B cell (primary cell): ENCODE data around the gene SLA2. TPM values are rescaled to one million over a fixed set of nuclear protein-coding genes. Genes with fewer than 3 reads are reported as not detected.

Source experiments
- ATAC-seq: fragments of 200-7000 bp; cut with Tn5 transposase; one replicate; pipeline ENCODE4 v1.10.0; 2021; ENCODE audit warnings: low read depth, mild to moderate bottlenecking, moderate number of reproducible peaks, moderate library complexity
- CTCF ChIA-PET: fragments of 350-600 bp; sonication (Branson Sonifier 250); formaldehyde crosslinking; loops from one replicate; lab custom pipeline; 2021; ENCODE audit warnings: antibody characterized with exemption, inconsistent platforms; lab: Charles Lee
- POLR2A ChIA-PET: fragments of 350-600 bp; sonication (Branson Sonifier 250); formaldehyde crosslinking; loops from one replicate; lab custom pipeline; 2021; ENCODE audit warnings: antibody characterized with exemption; lab: Charles Lee
- DNase-seq: peaks from one replicate; pipeline ENCODE4 v3.0.0; 2013
- H2AFZ ChIP-seq: 2 replicates; pipeline ENCODE4 v1.6.1; 2012; ENCODE audit warnings: mild to moderate bottlenecking, low read depth, low read length; ENCODE audit not compliant: insufficient read depth, poor library complexity, severe bottlenecking
- H3K27ac ChIP-seq, 2 donors: 1 replicate in 1 of 2; 2 replicates in 1 of 2; pipeline ENCODE4 v1.5.1; 2012 to 2013; ENCODE audit warnings: low read length in 2 of 2, mild to moderate bottlenecking in 2 of 2, moderate library complexity in 1 of 2
- H3K27me3 ChIP-seq, 4 experiments: fragments of 200-600 bp in 1 of 4; sonication (generic) in 1 of 4; replicated peaks in 1 of 4; 1 replicate in 2 of 4; 2 replicates in 2 of 4; pipeline versions ENCODE4 v1.6.1 to v1.7.0; 2013 to 2016; ENCODE audit warnings: low read length in 3 of 4, mild to moderate bottlenecking in 2 of 4, mixed read lengths in 1 of 4, moderate library complexity in 1 of 4; ENCODE audit not compliant: insufficient read depth in 4 of 4, control insufficient read depth in 3 of 4; ENCODE audit errors: control extremely low read depth in 1 of 4
- H3K36me3 ChIP-seq, 2 experiments: replicated peaks in 1 of 2; 1 replicate in 1 of 2; 2 replicates in 1 of 2; pipeline versions ENCODE4 v1.6.1 to v1.7.1; 2013; ENCODE audit warnings: low read length in 1 of 2; ENCODE audit not compliant: insufficient read depth in 2 of 2, control insufficient read depth in 1 of 2; ENCODE audit errors: control extremely low read depth in 1 of 2, extremely low read depth in 1 of 2
- H3K4me1 ChIP-seq, 2 donors: fragments of 200-600 bp in 1 of 2; sonication (generic) in 1 of 2; 1 replicate in 1 of 2; 2 replicates in 1 of 2; pipeline versions ENCODE4 v1.5.1 to v1.6.1; 2013 to 2017; ENCODE audit warnings: low read length in 2 of 2; ENCODE audit not compliant: control insufficient read depth in 2 of 2, insufficient read depth in 2 of 2
- H3K4me2 ChIP-seq: replicated peaks from 2 replicates; pipeline ENCODE3; 2012; ENCODE audit warnings: mild to moderate bottlenecking, low read depth, low read length; ENCODE audit not compliant: poor library complexity, severe bottlenecking
- H3K4me3 ChIP-seq, 5 experiments: fragments of 200-600 bp in 1 of 5; sonication (generic) in 1 of 5; 1 replicate in 3 of 5; 2 replicates in 2 of 5; pipeline versions ENCODE4 v1.5.1 to v1.7.0; 2011 to 2016; ENCODE audit warnings: low read length in 4 of 5, mild to moderate bottlenecking in 4 of 5, low read depth in 2 of 5, control low read depth in 1 of 5, moderate library complexity in 1 of 5; ENCODE audit not compliant: insufficient read depth in 1 of 5; ENCODE audit errors: control extremely low read depth in 1 of 5, extremely low read depth in 1 of 5
- H3K79me2 ChIP-seq: fragments of 200-600 bp; sonication (generic); one replicate; pipeline ENCODE4 v1.6.0; 2016; ENCODE audit warnings: low read length; ENCODE audit not compliant: control insufficient read depth, insufficient read depth
- H3K9ac ChIP-seq: fragments of 200-600 bp; sonication (generic); 2 replicates; pipeline ENCODE4 v1.6.1; 2017; ENCODE audit warnings: mild to moderate bottlenecking, low read length, moderate library complexity
- H3K9me3 ChIP-seq, 3 donors: one replicate each; pipeline versions ENCODE4 v1.6.1 to v1.7.1; 2013; ENCODE audit warnings: low read length in 2 of 3; ENCODE audit not compliant: control insufficient read depth in 2 of 3, insufficient read depth in 1 of 3; ENCODE audit errors: control extremely low read depth in 1 of 3
- H4K20me1 ChIP-seq: 2 replicates; pipeline ENCODE4 v1.6.0; 2012; ENCODE audit warnings: mild to moderate bottlenecking, low read length; ENCODE audit not compliant: insufficient read depth, control insufficient read depth, poor library complexity, severe bottlenecking
- H3K27ac Mint-ChIP-seq: one replicate; pipeline ENCODE4 v1.8.0; 2021; ENCODE audit warnings: mixed read lengths
- H3K27me3 Mint-ChIP-seq: one replicate; pipeline ENCODE4 v1.8.0; 2021; ENCODE audit warnings: mixed read lengths
- H3K4me1 Mint-ChIP-seq: one replicate; pipeline ENCODE4 v1.8.0; 2021; ENCODE audit warnings: mixed read lengths
- H3K4me3 Mint-ChIP-seq: one replicate; pipeline ENCODE4 v1.8.0; 2021; ENCODE audit warnings: mixed read lengths
- H3K9me3 Mint-ChIP-seq: one replicate; pipeline ENCODE4 v1.8.0; 2022; ENCODE audit warnings: mixed read lengths; ENCODE audit not compliant: insufficient read depth
- CTCF ChIP-seq: fragments of 200-600 bp; IDR thresholded peaks from one replicate; pipeline ENCODE4 v1.8.0; 2022; ENCODE audit warnings: antibody characterized with exemption, mild to moderate bottlenecking
- EZH2 ChIP-seq: IDR thresholded peaks from 2 replicates; pipeline ENCODE4 v1.6.1; 2012; ENCODE audit warnings: borderline replicate concordance, low read depth, mild to moderate bottlenecking, moderate library complexity, low read length; ENCODE audit not compliant: insufficient read depth, poor library complexity, severe bottlenecking
- WGBS: methylation state at CpG from one replicate; pipeline ENCODE4 v1.1.5; 2013; ENCODE audit warnings: missing lambda C conversion rate; ENCODE audit not compliant: insufficient coverage; 5-methylcytosine and 5-hydroxymethylcytosine counted together
- intact Hi-C: fragments of 100-400 bp; cut with micrococcal nuclease; formaldehyde crosslinking; loops from one replicate; pipeline ENCODE4 v1.10.0; 2022
- polyA plus RNA-seq: library from polyadenylated mRNA; depleted of rRNA; stranded (reverse); fragments of >200 nt; gene quantifications from 2 replicates; pipeline ENCODE4 v1.2.3, GENCODE V29; 2012
- total RNA-seq, 2 donors: library from RNA; stranded (reverse); fragments of 120-200 nt in 1 of 2; gene quantifications; 1 replicate in 1 of 2; 2 replicates in 1 of 2; pipeline versions ENCODE4 v1.2.3 to v1.2.4, GENCODE V29; 2013 to 2022

The SLA2 gene
- total and polyA plus RNA-seq, 2 donors (not counting 1 experiment from before 2014, with no cell fraction given): 0.73 to 0.76 TPM

DNA sequence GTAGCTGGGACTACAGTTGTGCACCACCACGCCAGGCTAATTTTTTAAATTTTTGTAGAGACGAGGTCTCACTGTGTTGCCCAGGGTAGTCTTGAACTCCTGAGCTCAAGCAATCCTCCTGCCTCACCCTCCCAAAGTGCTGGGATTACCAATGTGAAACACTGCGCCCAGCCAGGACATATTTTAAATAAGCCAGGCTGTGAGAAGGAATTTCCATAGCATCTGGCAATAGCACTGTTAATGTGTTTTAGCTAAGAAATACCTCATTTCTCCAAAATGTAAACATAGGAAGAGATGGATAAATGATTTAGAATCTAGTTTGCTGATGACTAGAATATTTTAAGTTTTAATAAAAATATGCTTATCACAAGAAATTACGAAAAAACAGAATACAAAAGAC lies 27.0 kb upstream of the SLA2 start:
- H3K4me3 ChIP-seq: no peak overlapping the region
- H3K79me2 ChIP-seq: no peaks in the 10 kb centered on the region
- no peak overlapping the region for H3K27ac ChIP-seq
- Mint-ChIP-seq H3K4me1 (no peaks in the 10 kb centered on the region), H3K4me3 (no peak overlapping the region), H3K27me3 (no peaks in the 10 kb centered on the region), H3K27ac (no peak overlapping the region), H3K9me3 (no peaks in the 10 kb centered on the region)
- peaks cover 3 to 15% of the 10 kb centered on the region in 2 experiments for H3K36me3 ChIP-seq
- H3K4me1 ChIP-seq: no peaks in the 10 kb centered on the region
- CTCF ChIA-PET: interaction anchor here (0.6 kb wide), 1 partner anchor 120 kb away, joined by 3 read pairs; no protein-coding TSS in a partner anchor
- no peak overlapping the region for H2AFZ ChIP-seq
- no peak for ATAC-seq
- no peak overlapping the region for H3K9ac ChIP-seq
- H4K20me1 ChIP-seq: no peaks in the 10 kb centered on the region
- no peak for DNase-seq
- POLR2A ChIA-PET: no interaction called here
- no peaks in the 10 kb centered on the region for H3K27me3 ChIP-seq
- TF ChIP-seq EZH2: no peak
- TF ChIP-seq CTCF: no peak
- intact Hi-C loops: no loop called here
- WGBS: 100% methylated on average over 2 of the region's 4 CpGs
- no peak overlapping the region for H3K4me2 ChIP-seq
- H3K9me3 ChIP-seq: peaks cover 0 to 4% (median 0%) of the 10 kb centered on the region in 3 donors

- Histone ChIP-seq H3K27ac (no peak overlapping the region), H3K9ac (no peak overlapping the region), H3K9me3 (no peaks in the 10 kb centered on the region), H3K4me1 (no peaks in the 10 kb centered on the region), H3K79me2 (no peaks in the 10 kb centered on the region), H3K36me3 (peaks cover 3 to 11% of the 10 kb centered on the region in 2 experiments), H2AFZ (no peak overlapping the region), H4K20me1 (no peaks in the 10 kb centered on the region), H3K4me3 (no peak overlapping the region), H3K4me2 (no peak overlapping the region), H3K27me3 (no peaks in the 10 kb centered on the region)
- no peak overlapping the region for H3K27ac Mint-ChIP-seq
- no peaks in the 10 kb centered on the region for H3K9me3 Mint-ChIP-seq
- intact Hi-C loops: no loop called here
- H3K4me1 Mint-ChIP-seq: no peaks in the 10 kb centered on the region
- DNase-seq: no peak
- no peak overlapping the region for H3K4me3 Mint-ChIP-seq
- no peak for ATAC-seq
- no peaks in the 10 kb centered on the region for H3K27me3 Mint-ChIP-seq
- WGBS: 100% methylated on average over 2 of the region's 3 CpGs
- ChIA-PET CTCF (interaction anchor here (0.6 to 1.2 kb wide), 3 partner anchors 81 to 1895 kb away, joined by 3 to 6 read pairs (median 3); no protein-coding TSS in a partner anchor), POLR2A (interaction anchor here (0.6 kb wide), 1 partner anchor 33 kb away, joined by 7 read pairs; no protein-coding TSS in a partner anchor)
- TF ChIP-seq EZH2: no peak
- no peak for TF ChIP-seq CTCF
These were observed 24.8 kb upstream of the SLA2 start for GRCh38 chr20:36670665-36671357.
